Head of caudate nucleus (tissue), 42 donors: ENCODE data around the gene POLR3H.

Experiments
- DNase-seq, 42 donors: peaks; one replicate each; pipeline versions ENCODE4 v3.0.0 to v3.0.0-alpha.2; 2020 to 2021; ENCODE audit warnings: mixed read lengths in 7 of 42
- intact Hi-C: fragments of 100-400 bp; cut with DNase I; formaldehyde crosslinking; loops from one replicate; pipeline ENCODE4 v1.15.0; 2022

The POLR3H gene

DNA sequence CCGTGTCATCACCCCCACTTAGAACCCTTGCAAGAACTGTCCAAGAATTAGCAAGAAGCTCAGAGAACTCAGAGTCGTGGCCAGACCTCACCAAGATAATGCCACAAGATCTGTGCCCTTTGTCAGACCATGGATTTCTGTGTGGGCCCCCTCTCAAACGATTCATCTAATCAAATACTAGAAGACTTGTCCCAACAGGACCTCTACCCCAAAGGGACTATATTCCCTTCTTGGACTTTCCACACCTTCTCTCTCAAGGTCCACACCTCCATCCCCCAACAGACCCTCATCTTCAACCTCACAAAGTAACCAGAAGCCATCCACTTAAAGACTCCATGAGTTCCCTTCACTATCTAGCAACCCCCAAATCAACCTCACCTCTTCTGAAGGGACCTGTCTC, 2.8 kb downstream of the POLR3H start:
- DNase-seq, result no peak
- intact Hi-C loops, result no loop called here

DNA sequence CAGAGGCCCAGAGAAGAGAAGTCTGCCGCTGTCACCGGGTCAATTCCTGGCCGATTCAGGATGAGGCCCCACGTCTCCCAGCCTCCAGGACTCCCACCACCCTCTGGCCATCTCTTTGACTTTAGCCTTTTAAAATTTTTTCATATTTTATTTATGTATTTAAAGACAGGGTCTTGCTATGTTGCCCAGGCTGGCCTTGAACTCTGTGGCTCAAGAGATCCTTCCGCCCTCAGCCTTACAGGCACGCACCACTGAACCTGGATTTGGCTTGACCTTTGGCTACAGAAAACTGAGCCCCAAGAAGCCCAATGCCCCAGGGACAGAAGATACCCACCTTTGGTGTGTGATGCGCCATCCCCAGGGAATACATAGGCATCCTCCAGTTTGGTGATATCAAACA, 3.9 kb downstream of the POLR3H start:
- DNase-seq, result no peak
- intact Hi-C loops, result no loop called here

DNA sequence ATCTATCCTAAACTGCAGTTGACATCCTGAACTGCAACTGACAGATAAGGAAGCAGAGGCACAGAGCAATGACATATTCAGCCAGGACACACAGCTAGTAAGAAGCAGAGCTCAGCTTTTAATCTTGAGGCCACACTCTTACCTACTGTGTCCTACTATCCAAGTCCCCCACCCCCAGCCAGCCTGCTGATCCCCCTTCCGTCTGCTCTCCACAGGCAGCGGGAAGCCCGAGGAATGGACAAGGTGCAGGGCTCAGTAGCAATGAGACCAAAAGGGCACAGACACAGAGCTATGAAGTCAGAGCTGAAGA, 4.3 kb downstream of the POLR3H start:
- no peak for DNase-seq
- intact Hi-C loops, result no loop called here

DNA sequence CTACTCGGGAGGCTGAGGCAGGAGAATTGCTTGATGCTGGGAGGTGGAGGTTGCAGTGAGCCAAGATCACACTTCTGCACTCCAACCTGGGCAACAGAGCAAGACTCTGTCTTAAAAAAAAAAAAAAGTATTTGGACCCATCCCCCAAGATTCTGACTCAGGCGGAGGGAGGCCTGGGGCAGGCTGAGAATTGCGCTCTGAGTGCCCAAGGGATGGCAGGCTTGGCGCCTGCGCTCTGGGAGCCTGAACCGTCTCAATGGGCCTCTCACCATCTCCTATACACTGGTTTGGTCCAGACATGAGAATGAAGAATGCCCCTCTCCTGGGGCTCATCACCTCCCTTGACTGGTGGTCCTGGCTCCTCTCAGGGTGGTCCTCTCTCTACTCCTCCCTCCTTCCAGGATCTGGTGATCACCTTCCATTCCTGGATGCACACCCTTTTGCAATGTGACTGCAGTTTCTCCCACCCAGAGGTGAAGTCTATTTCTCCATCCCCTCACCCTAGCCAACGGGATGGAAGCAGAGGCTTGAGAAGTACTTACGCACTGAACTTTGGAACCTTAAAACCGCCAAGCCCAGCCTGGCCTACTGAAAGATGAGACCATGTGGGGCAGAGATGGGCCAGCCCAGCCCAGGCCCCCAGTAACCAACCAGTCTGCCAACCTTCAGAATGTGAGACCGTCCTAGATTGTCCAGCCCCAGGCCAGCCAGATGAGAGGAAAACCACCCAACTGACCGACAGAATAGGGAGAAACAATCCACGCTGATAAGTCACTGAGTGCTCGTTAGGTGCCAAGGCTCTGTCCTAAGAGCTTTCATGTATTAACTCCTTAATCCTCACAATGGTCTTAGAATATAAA, 4.9 kb downstream of the POLR3H start:
- DNase-seq, result peak in 1 of 42 donors; percentile 48
- intact Hi-C loops, result no loop called here

DNA sequence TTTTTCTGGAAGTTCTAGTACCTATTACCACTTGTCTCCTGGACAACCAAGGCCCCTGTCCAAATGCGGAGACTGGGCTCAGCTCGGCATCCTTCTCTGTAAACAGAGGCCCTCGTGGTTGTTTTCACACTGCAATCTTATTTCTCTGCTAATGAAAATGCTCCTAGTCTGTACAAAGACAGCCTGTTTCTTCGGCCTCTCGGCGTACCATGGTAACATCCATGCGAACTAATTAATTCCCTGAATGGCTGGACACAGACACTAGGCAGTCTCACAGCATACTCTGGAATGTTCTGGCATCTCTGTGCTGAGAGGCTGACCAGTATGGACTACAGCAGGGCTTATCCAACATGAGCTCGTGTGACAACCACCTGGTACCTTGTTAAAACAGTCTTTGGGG, 5.7 kb downstream of the POLR3H start:
- intact Hi-C loops, result no loop called here
- peak in 28 of 42 donors; percentile 29 to 82 (median 60) for DNase-seq

DNA sequence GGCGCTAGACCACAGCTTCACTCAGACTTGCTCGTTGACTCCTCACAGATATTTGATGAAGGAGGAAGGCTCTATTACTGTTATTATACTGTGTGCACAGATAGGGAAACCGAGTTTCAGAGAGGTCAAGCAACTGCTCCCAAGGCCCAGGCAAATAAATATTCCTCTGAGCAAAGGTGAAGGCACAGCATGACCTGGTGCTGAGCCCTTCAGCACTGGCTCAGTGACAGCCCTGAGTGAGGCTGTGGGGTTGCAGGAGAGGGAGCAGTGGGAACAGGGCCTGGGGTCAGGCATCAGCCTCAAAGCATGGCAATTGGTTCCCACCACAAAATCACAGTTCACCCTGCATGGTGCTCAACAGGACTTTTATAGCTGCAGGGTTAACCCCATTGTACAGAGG, 7.1 kb downstream of the POLR3H start:
- intact Hi-C loops, result no loop called here

DNA sequence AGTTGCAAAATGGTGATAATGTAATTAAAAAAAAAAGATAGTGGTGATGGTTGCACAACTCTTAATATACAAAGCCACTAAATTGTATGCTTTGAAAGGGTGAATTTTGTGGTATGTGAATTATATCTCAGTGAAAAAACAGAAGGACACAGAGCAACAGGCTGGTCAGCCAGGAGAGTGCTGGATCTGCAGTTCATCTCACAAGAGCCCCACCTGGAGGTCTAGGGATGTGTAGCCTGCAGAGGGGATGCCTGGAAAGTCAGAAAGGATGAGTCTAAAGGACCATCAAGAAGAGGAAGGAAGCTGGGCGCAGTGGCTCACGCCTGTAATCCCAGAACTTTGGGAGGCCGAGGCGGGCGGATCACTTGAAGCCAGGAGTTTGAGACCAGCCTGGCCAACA, 9.0 kb downstream of the POLR3H start:
- no peak for DNase-seq
- intact Hi-C loops, result no loop called here

More for the DNA sequence above, 7.1 kb downstream of the POLR3H start:
- no peak for DNase-seq

DNA sequence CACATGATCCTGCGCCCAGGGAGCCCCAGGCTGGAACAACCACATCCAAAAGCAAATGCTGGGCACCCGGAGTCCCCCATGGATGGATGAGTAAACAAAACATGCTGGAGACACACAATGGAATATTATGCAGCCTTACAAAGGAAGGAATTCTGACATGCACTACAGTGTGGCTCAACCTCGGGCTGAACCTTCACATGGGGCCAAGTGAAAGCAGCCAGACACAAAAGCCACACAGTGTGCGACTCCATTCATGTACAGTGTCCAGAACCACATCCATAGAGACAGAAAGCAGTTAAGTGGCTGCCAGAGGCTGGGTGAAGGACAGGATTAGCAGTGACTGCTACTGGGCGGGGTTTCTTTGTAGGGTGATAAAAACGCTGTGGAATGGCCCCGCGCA, 10.1 kb downstream of the POLR3H start:
- intact Hi-C loops, result no loop called here
- no peak for DNase-seq

DNA sequence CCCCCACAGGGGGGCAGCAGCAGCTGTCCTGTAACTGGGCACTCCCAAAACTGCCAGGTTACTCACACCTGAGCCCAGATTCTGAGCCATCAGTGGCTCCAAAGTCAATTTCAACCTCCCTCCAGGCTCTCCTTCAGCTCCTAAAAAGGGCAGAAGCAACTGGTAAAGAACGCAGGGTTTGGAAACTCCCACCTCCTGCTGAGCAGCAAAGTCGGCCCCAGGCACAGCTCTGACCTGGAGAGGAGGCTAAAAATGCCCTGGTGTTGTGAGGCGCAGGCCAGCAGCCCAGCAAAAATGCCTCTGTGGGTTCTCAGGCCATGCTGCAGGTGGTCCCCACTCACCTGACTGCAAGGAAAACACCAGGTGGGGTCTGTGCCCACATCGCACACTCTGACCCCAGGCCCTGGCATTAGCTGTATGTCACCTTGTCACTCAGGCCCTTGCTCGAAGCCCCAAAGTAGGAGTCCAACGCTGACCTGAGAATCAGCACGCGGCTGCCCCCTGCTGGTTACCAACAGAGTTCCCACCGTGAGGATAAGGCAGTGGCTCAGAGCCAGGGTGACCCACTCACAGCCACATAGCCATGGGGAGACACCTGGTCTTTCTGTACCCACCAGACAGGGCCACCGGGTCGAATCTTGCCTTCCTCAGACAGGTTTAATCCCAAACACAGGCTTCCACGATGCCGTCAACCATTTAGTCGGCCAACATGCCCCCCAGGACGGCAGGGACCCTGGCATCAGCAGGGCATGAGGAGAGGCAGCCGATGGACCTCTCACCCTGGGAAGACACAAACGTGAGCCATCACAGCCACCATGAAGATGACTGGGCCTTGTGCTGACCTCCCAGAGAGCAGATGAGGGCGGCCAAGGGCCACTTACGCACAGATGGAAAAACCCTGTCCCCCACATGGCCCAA, 11.1 kb downstream of the POLR3H start:
- DNase-seq, result peak; percentile 61 to 91 (median 78)
- intact Hi-C loops, result no loop called here

DNA sequence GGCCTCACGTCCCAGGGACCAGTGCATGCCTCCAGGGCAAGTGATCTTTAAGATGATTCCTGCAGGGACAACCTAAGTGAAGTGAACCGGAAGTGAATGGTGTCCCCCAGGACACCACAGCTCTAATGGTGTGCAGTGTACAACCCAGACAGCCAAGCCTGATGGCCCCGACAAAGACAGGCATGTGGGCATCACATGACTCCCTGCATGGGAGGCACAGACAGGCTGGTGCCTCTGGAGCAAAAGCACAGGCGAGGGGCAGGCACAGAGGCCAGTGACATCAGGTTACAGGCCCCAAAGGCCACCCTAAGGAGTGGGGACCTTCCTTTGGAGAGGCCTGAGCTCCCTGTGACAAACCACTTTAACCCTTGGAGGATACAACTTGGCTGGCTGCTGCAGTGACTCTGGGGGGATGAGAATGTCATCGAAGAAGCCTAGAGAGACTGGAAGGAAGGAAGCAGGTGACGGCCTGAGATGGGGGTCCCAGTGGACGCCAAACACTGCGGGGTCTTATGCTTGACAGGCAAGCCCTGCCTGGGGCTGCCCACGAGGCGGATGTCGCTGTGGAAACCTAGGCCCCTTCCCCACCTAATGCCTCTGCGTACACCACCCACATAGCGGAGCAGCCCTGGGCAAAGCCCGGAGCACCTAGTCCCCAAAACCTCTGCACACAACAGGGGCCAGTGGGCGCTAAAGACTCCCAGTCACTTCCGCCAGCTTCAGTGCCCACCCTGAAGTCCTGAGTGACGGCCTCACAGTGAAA, 12.4 kb downstream of the POLR3H start:
- peak in 2 of 42 donors; percentile 28 to 57 for DNase-seq
- intact Hi-C loops, result no loop called here

DNA sequence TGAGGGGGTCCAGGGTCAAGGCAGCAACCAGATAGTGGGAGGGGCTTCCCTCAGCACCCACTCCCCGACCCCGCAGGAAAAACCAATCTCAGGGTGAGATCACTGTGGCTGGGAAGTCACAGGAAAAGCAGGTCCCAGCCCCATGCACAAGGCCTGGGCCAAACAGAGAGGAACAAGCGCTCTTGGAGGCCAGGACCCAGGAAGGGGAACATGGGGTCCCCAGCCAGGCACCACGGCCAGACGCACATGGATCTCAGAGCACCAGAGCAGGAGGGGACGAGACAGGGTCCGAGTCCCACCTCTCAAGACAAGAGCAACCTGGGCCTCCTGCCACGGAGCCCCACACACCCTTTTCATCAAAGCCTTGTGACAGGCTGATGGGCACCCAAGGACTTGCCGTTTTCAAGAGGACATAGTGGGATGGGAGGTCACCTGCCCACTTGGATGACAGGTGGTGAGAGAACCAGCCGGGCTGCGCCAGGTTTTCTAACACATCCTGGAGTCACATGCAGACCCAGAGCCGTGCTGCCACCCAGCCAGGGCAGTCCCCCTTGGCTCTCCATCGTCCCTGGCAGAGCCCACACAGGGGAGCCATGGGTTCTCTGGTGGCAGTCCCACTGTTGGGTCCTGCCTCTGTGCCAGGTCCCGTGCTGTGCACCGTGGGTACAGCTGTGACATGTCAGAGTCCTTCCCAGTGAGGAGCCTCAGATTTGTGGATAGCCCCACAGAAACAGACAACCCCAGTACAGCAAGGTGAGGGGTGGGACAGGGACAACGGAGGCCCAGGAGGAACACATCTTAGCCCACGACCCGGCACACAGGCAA, 13.2 kb downstream of the POLR3H start:
- no peak for DNase-seq
- intact Hi-C loops, result no loop called here

DNA sequence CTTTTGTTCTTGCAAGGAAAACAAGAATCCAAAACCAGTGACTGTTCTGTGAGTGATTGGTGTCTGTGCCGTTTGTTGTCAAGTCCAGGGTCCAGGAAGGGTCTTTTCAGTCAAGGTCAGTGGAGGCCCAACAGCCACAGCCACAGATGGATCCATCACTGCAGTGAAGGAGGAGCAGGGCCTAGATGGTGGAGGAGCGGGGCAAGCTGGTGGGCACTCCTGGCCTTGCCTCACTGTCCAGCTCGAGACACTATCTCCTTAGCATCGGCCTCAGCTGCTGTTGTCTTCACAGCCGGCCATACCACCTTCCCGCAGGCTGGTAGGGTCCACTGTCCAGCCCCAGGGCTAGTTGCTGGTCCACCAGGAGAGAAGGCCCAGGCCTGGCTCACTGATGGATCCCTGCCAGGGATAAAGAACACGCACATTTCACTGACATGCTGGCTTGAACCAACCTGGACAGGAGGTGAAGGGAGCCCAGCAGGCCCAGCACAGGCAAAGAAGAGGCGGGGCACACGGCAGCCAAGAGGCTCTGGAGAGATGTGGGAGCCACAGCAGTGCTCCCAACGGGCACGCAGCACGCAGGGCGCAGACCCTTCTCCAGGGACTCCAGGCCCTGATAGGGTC, 15.2 kb downstream of the POLR3H start:
- DNase-seq, result peak in 1 of 42 donors; percentile 15

DNA sequence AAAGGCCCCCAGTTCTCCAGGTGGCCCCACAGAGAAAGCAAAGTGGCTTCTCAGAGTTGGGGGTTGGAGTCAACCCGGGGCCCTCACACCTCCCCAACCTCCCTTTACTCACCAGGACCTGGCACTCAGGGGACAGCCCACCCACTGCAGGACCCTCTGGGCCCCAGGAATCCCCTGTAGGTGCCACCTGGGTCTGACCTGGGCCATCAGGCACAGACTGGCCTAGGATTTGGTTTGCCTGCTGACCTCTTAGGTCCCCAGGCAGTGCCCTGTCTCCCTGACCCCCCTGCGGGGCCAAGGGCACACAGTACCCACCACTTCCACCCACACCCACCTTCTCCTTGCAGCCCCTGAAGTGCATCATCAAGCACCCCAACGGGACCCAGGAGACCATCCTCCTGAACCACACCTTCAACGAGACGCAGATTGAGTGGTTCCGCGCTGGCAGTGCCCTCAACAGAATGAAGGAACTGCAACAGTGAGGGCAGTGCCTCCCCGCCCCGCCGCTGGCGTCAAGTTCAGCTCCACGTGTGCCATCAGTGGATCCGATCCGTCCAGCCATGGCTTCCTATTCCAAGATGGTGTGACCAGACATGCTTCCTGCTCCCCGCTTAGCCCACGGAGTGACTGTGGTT, 16.0 kb downstream of the POLR3H start:
- no peak for DNase-seq
- intact Hi-C loops, result loop anchor here (5.0 to 10.0 kb wide), 2 partner anchors 126 to 603 kb away; no protein-coding TSS in a partner anchor

More for the DNA sequence above, 15.2 kb downstream of the POLR3H start:
- intact Hi-C loops, result loop anchor here (5.0 to 10.0 kb wide), 2 partner anchors 127 to 604 kb away; no protein-coding TSS in a partner anchor

DNA sequence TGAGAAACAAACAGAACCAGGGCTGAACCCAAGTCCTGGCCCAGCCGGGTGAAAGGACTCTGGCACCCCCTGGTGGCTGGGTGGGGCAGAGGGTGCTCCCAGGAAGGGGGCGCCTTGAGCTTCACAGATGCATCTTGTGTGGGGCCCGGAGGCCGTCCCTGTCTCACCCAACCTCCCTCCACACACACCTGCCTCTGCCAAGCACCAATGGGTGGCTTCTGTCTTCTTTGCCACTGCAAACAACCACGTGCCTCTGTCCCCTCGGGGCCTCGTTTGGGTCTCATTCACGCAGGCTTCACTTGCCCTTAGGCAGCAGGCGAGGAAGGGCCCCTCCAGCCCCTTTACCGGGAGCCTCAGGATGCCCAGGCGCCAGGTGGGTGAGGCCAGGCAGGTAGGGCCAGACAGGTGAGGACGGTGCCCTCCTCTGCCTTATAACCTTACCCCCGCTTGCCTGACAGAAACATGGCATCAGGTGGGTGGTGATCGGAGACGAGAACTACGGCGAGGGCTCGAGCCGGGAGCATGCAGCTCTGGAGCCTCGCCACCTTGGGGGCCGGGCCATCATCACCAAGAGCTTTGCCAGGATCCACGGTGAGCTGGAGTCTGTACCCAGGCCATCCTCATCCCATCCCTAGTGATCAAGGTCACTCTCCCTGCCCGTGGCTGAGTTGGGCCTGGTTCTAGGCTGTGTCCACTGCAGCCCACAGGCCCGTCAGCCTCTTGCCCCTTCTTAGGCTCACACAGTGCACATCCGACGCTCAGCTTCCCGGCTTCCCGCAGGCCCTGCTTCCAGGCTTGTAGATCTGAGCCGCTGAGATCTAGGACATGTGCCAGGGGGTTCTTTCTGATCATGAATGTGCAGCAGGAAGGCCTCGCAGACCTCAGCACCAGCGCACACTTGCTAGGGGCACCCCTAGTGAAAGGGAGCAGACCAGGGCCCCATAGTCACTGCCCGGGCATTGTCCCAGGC, 17.2 kb downstream of the POLR3H start:
- peak in 40 of 42 donors; percentile 43 to 87 (median 70) for DNase-seq
- intact Hi-C loops, result loop anchor here (5.0 to 10.0 kb wide), 2 partner anchors 125 to 602 kb away; no protein-coding TSS in a partner anchor

DNA sequence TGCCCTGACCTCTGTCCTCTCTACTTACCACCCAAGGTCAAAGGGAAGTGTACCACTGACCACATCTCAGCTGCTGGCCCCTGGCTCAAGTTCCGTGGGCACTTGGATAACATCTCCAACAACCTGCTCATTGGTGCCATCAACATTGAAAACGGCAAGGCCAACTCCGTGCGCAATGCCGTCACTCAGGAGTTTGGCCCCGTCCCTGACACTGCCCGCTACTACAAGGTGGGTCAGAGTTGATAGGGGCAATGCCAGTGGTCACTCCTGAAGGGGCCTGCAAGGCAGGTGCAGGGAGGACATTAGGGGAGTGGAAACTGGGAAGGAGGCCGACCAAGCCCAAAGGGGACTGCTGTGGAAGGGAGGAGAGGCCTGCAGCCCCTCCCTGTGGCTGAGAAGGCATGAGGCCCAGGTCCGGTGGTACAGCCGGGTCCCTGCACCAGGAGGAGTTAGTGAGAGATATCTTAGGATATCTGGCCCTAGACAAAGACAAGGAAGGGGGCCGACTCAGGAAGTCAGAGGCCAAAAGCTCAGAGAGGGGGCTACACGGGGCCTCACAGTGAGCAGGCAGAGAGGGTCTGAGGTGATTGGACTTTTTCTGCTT, 17.9 kb downstream of the POLR3H start:
- intact Hi-C loops, result loop anchor here (5.0 to 10.0 kb wide), 2 partner anchors 124 to 602 kb away; no protein-coding TSS in a partner anchor
- DNase-seq, result no peak
